ENCODE measurements around the gene ELL.
"Not testable (repeated sequence)": the region's sequence is repeated elsewhere in the genome, so short reads cannot be mapped to it uniquely, and the experiment has no call there.

The ELL gene

GRCh38 chr19:18405754-18406153, 116.1 kb downstream of the ELL start:
- not testable (repeated sequence) for H4K8ac ChIP-seq (ENCODE audit: low read depth, low read length); H2AK5ac ChIP-seq (ENCODE audit: low read length); H3K18ac ChIP-seq (ENCODE audit: low read length); H2BK120ac ChIP-seq (ENCODE audit: low read depth, low read length); H3K9ac ChIP-seq (ENCODE audit: low read length); H2BK5ac ChIP-seq (ENCODE audit: low read length); H4K5ac ChIP-seq (ENCODE audit: low read length); H3K56ac ChIP-seq (ENCODE audit: low read length); H3K79me1 ChIP-seq (ENCODE audit: low read length); DNase-seq; H3K79me2 ChIP-seq (ENCODE audit: control insufficient read depth, insufficient read depth, low read length); H2BK15ac ChIP-seq (replicated peaks; ENCODE audit: low read depth); H3K27ac ChIP-seq (ENCODE audit: low read depth, low read length); H3K4me3 ChIP-seq (ENCODE audit: low read length); H3K4ac ChIP-seq (ENCODE audit: low read depth, low read length); H3K23ac ChIP-seq (ENCODE audit: low read length); H3K36me3 ChIP-seq (ENCODE audit: control insufficient read depth, insufficient read depth, low read length); H3K4me1 ChIP-seq (ENCODE audit: control insufficient read depth, low read depth, low read length); H3K4me2 ChIP-seq (ENCODE audit: low read length); H3K27me3 ChIP-seq (ENCODE audit: insufficient read depth, low read length, poor library complexity)
- WGBS (ENCODE audit: extremely low coverage, insufficient coverage, low lambda C conversion rate) = no CpG with 5 or more reads among the region's 11 CpGs

DNA sequence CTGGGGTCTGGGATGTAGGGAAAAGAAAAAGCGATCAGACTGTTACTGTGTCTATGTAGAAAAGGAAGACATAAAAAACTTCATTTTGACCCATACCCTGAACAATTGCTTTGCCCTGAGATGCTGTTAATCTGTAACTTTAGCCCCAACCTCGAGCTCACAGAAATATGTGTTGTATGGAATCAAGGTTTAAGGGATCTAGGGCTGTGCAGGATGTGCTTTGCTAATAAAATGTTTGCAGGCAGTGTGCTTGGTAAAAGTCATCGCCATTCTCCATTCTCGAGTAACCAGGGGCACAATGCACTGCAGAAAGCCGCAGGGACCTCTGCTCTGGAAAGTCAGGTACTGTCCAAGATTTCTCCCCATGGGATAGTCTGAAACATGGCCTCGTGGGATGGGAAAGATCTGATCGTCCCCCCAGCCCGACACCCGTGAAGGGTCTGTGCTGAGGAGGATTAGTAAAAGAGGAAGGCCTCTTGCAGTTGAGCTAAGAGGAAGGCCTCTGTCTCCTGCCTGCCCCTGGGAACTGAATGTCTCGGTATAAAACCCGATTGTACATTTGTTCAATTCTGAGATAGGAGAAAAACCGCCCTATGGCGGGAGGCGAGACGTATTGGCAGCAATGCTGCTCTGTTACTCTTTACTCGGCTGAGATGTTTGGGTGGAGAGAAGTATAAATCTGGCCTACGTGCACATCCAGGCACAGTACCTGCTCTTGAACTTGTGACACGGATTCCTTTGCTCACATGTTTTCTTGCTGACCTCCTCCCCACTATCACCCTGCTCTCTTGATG, 119.2 kb downstream of the ELL start:
- H3K9ac ChIP-seq (ENCODE audit: low read length); H3K23ac ChIP-seq (ENCODE audit: low read length); H3K18ac ChIP-seq (ENCODE audit: low read length); H2BK5ac ChIP-seq (ENCODE audit: low read length); H3K27me3 ChIP-seq (ENCODE audit: insufficient read depth, low read length, poor library complexity); H3K79me1 ChIP-seq (ENCODE audit: low read length); H2BK120ac ChIP-seq (ENCODE audit: low read depth, low read length); H3K36me3 ChIP-seq (ENCODE audit: control insufficient read depth, insufficient read depth, low read length); H3K4me1 ChIP-seq (ENCODE audit: control insufficient read depth, low read depth, low read length); H3K4me3 ChIP-seq (ENCODE audit: low read length); H2AK5ac ChIP-seq (ENCODE audit: low read length); DNase-seq; H3K79me2 ChIP-seq (ENCODE audit: control insufficient read depth, insufficient read depth, low read length); H4K8ac ChIP-seq (ENCODE audit: low read depth, low read length); H3K4ac ChIP-seq (ENCODE audit: low read depth, low read length); H3K27ac ChIP-seq (ENCODE audit: low read depth, low read length); H3K56ac ChIP-seq (ENCODE audit: low read length); H4K5ac ChIP-seq (ENCODE audit: low read length); H2BK15ac ChIP-seq (replicated peaks; ENCODE audit: low read depth); H3K4me2 ChIP-seq (ENCODE audit: low read length): not testable (repeated sequence)
- WGBS (ENCODE audit: extremely low coverage, insufficient coverage, low lambda C conversion rate) = no CpG with 5 or more reads among the region's 18 CpGs

DNA sequence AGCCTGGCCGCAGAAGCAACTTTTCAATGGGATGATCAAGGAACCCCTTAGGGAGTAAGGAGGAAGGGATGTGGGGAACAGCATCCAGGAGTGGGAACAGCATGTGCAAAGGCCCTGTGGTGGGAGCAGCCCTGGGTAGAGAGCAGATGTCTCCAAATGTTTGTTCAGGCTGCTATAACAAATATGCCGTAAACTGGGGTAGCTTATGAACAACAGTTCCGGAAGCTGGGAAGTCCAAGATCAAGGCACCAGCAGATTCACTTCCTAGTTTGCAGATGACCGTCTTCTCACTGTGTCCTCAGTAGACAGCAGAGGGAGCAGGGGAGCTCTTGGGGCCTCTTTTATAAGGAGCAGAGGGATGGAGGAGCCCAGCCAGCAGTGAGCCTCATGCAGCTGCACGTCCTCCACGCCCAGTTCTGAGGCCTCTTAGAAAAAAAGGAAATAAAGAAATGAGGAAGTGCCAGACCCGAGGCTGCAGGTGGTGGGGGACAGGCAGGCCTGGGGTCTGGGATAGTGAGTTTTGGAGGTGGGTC, 120.2 kb downstream of the ELL start:
- H3K4me2 ChIP-seq (ENCODE audit: low read length) = no peak overlapping the region
- no peak overlapping the region for H3K4ac ChIP-seq (ENCODE audit: low read depth, low read length)
- no peak overlapping the region for H2AK5ac ChIP-seq (ENCODE audit: low read length)
- no peak overlapping the region for H3K23ac ChIP-seq (ENCODE audit: low read length)
- no peak overlapping the region for H3K9ac ChIP-seq (ENCODE audit: low read length)
- H3K56ac ChIP-seq (ENCODE audit: low read length) = no peak overlapping the region
- H3K18ac ChIP-seq (ENCODE audit: low read length) = no peak overlapping the region
- H3K27ac ChIP-seq (ENCODE audit: low read depth, low read length) = no peak overlapping the region
- no peak overlapping the region for H4K8ac ChIP-seq (ENCODE audit: low read depth, low read length)
- no peaks in the 10 kb centered on the region for H3K27me3 ChIP-seq (ENCODE audit: insufficient read depth, low read length, poor library complexity)
- no peaks in the 10 kb centered on the region for H3K79me1 ChIP-seq (ENCODE audit: low read length)
- DNase-seq = peak; percentile 81
- no peaks in the 10 kb centered on the region for H3K4me1 ChIP-seq (ENCODE audit: control insufficient read depth, low read depth, low read length)
- no peak overlapping the region for H2BK5ac ChIP-seq (ENCODE audit: low read length)
- no peak overlapping the region for H3K4me3 ChIP-seq (ENCODE audit: low read length)
- no CpG with 5 or more reads among the region's 7 CpGs for WGBS (ENCODE audit: extremely low coverage, insufficient coverage, low lambda C conversion rate)
- no peak overlapping the region for H2BK120ac ChIP-seq (ENCODE audit: low read depth, low read length)
- H2BK15ac ChIP-seq (replicated peaks; ENCODE audit: low read depth) = no peak overlapping the region
- H3K36me3 ChIP-seq (ENCODE audit: control insufficient read depth, insufficient read depth, low read length) = no peaks in the 10 kb centered on the region
- no peaks in the 10 kb centered on the region for H3K79me2 ChIP-seq (ENCODE audit: control insufficient read depth, insufficient read depth, low read length)
- no peak overlapping the region for H4K5ac ChIP-seq (ENCODE audit: low read length)

- no peak overlapping the region for H3K4ac ChIP-seq (ENCODE audit: low read depth, low read length)
- H3K27ac ChIP-seq (ENCODE audit: low read depth, low read length) = no peak overlapping the region
- H3K79me2 ChIP-seq (ENCODE audit: control insufficient read depth, insufficient read depth, low read length) = no peaks in the 10 kb centered on the region
- H3K23ac ChIP-seq (ENCODE audit: low read length) = no peak overlapping the region
- H3K4me1 ChIP-seq (ENCODE audit: control insufficient read depth, low read depth, low read length) = no peaks in the 10 kb centered on the region
- H3K4me3 ChIP-seq (ENCODE audit: low read length) = no peak overlapping the region
- H3K56ac ChIP-seq (ENCODE audit: low read length) = no peak overlapping the region
- H2BK5ac ChIP-seq (ENCODE audit: low read length) = no peak overlapping the region
- H3K9ac ChIP-seq (ENCODE audit: low read length) = no peak overlapping the region
- no peak overlapping the region for H2AK5ac ChIP-seq (ENCODE audit: low read length)
- no peak overlapping the region for H3K18ac ChIP-seq (ENCODE audit: low read length)
- H3K27me3 ChIP-seq (ENCODE audit: insufficient read depth, low read length, poor library complexity) = no peaks in the 10 kb centered on the region
- H2BK15ac ChIP-seq (replicated peaks; ENCODE audit: low read depth) = no peak overlapping the region
- no peak overlapping the region for H2BK120ac ChIP-seq (ENCODE audit: low read depth, low read length)
- H3K79me1 ChIP-seq (ENCODE audit: low read length) = no peaks in the 10 kb centered on the region
- H3K36me3 ChIP-seq (ENCODE audit: control insufficient read depth, insufficient read depth, low read length) = no peaks in the 10 kb centered on the region
- no peak overlapping the region for H4K5ac ChIP-seq (ENCODE audit: low read length)
- H4K8ac ChIP-seq (ENCODE audit: low read depth, low read length) = no peak overlapping the region
- DNase-seq = no peak
- H3K4me2 ChIP-seq (ENCODE audit: low read length) = no peak overlapping the region
- no CpG with 5 or more reads among the region's 6 CpGs for WGBS (ENCODE audit: extremely low coverage, insufficient coverage, low lambda C conversion rate)
Observed at GRCh38 chr19:18399008-18399407, 122.9 kb downstream of the ELL start.

DNA sequence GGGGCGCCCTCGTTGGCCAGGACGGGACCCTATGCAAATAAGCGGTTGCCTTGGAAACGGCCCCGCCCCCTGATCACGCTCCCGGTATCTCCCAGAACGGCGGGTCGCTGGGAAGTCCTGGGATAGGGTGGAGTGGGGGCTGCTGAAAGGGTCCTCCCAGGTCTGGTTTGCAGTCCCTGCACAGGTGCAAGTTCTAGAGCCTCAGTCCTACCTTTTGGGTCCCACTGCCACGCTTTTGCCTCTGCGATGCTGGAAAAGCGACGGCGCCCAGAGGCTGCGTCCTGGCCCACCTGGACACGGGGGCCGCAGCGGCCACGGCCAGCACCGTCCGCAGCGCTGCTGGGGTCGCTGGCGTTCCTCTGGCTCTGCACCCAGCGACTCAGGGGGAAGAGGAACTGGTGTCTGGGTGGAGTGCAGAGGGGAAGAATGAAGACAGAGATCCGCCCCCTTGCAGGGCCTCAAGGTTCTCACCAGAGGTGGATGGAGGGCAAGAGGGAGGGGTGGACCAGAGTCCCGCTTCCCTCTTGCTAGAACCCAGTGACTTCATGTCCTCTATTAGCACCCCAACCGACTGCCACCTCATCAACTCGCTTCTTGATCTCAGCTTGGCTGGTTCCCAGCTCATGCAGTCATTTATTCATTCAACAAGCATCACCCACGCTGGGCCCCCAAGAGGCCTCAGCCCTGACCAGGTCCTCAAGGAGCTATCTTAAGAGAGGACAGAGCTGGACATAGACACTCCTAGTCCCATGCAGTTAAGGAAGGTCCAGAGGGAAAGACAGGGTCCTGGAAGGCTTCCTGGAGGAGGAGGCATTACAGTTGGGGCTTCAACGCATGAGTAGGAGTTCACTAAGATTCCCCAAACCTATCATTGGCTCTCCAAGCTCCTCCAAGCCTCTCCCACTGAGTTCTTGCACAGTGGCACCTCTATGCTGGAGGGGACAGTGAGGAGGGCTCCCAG, 124.3 kb downstream of the ELL start, which contains the start of gene LRRC25:
LRRC25 (minus strand) TSS at position 381 of the 961 bp plus-strand sequence. CDS start 659 bp downstream, outside the sequence.
- WGBS (ENCODE audit: extremely low coverage, insufficient coverage, low lambda C conversion rate) = no CpG with 5 or more reads among the region's 33 CpGs

More for the DNA sequence above, 124.3 kb downstream of the ELL start, which contains the start of gene LRRC25:
- Histone ChIP-seq H3K18ac (ENCODE audit: low read length) (no peak within 1 kb of the TSS), H2BK15ac (replicated peaks; ENCODE audit: low read depth) (no peak within 1 kb of the TSS), H4K5ac (ENCODE audit: low read length) (no peak within 1 kb of the TSS), H3K36me3 (ENCODE audit: control insufficient read depth, insufficient read depth, low read length) (no peaks in the 10 kb centered on the region), H2BK5ac (ENCODE audit: low read length) (no peak within 1 kb of the TSS), H3K9ac (ENCODE audit: low read length) (no peak within 1 kb of the TSS), H3K79me2 (ENCODE audit: control insufficient read depth, insufficient read depth, low read length) (no peaks in the 10 kb centered on the region), H3K27ac (ENCODE audit: low read depth, low read length) (no peak within 1 kb of the TSS), H3K23ac (ENCODE audit: low read length) (no peak within 1 kb of the TSS), H2BK120ac (ENCODE audit: low read depth, low read length) (no peak within 1 kb of the TSS), H3K4me1 (ENCODE audit: control insufficient read depth, low read depth, low read length) (no peaks in the 10 kb centered on the region), H4K8ac (ENCODE audit: low read depth, low read length) (no peak within 1 kb of the TSS), H3K27me3 (ENCODE audit: insufficient read depth, low read length, poor library complexity) (no peaks in the 10 kb centered on the region), H3K56ac (ENCODE audit: low read length) (peak within 1 kb of the TSS; percentile 15), H2AK5ac (ENCODE audit: low read length) (no peak within 1 kb of the TSS), H3K79me1 (ENCODE audit: low read length) (no peaks in the 10 kb centered on the region), H3K4ac (ENCODE audit: low read depth, low read length) (no peak within 1 kb of the TSS), H3K4me2 (ENCODE audit: low read length) (no peak within 1 kb of the TSS), H3K4me3 (ENCODE audit: low read length) (no peak within 1 kb of the TSS)
- DNase-seq = peak; percentile 70
